RWPE1 (cell line): ENCODE data around the gene SIM2.
"Not testable (repeated sequence)": the region's sequence is repeated elsewhere in the genome, so short reads cannot be mapped to it uniquely, and the experiment has no call there.

Source experiments
- CTCF ChIA-PET: fragments of 350-600 bp; sonication (Branson Sonifier 250); formaldehyde crosslinking; extraction: SDS; loops from one replicate; lab custom pipeline; 2021; lab: Yijun Ruan, JAX
- POLR2A ChIA-PET: fragments of 400-600 bp; formaldehyde crosslinking; extraction: SDS; loops from one replicate; lab custom pipeline; 2020; ENCODE audit warnings: antibody characterized with exemption; ENCODE audit not compliant: low non-redundant PET; lab: Yijun Ruan, JAX
- DNase-seq: peaks from one replicate; pipeline ENCODE4 v3.0.0; 2012; ENCODE audit warnings: low spot score
- H3K27ac ChIP-seq: fragments of 450-650 bp; 2 replicates; pipeline ENCODE4 v1.5.1; 2017
- CTCF ChIP-seq: fragments of 450-650 bp; conservative IDR thresholded peaks from 2 replicates; pipeline ENCODE4 v1.5.1; 2017; ENCODE audit warnings: low read depth, mild to moderate bottlenecking

The SIM2 gene, protein sequence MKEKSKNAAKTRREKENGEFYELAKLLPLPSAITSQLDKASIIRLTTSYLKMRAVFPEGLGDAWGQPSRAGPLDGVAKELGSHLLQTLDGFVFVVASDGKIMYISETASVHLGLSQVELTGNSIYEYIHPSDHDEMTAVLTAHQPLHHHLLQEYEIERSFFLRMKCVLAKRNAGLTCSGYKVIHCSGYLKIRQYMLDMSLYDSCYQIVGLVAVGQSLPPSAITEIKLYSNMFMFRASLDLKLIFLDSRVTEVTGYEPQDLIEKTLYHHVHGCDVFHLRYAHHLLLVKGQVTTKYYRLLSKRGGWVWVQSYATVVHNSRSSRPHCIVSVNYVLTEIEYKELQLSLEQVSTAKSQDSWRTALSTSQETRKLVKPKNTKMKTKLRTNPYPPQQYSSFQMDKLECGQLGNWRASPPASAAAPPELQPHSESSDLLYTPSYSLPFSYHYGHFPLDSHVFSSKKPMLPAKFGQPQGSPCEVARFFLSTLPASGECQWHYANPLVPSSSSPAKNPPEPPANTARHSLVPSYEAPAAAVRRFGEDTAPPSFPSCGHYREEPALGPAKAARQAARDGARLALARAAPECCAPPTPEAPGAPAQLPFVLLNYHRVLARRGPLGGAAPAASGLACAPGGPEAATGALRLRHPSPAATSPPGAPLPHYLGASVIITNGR

GRCh38 chr21:36698981-36699545, at the start of gene SIM2:
Gene SIM2, plus strand, starts transcription at chr21:36699115. Its CDS starts 632 bp downstream, at chr21:36699747.
- ChIA-PET CTCF (interaction anchor here (0.5 kb wide), 2 partner anchors 291 to 1544 kb away, joined by 3 to 4 read pairs; no protein-coding TSS in a partner anchor), POLR2A (no interaction called here)
- H3K27ac ChIP-seq = peak within 1 kb of the TSS; percentile 94
- no peak for TF ChIP-seq CTCF
- DNase-seq = peak; percentile 56

DNA sequence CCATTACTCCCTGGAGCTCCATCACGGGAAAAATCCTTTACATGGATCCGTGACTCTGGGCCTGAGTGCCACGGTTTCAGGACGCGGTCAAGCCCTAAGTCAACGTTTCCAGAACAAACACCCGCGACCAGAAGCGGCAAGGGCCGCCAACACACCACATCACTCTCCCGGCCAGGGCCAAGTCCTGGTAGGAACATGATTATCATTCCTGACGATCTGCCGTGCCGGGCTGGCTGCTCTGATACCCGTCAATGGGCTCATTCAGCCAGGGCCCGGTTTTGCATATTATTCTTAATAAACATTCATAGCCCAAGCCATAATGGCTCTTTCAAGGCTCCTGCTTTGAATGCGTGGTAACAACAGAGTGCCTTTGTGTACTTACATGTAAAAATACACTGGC, 44.6 kb upstream of the SIM2 start:
- DNase-seq = no peak
- H3K27ac ChIP-seq = no peak overlapping the region
- TF ChIP-seq CTCF = no peak
- ChIA-PET CTCF (no interaction called here), POLR2A (no interaction called here)

DNA sequence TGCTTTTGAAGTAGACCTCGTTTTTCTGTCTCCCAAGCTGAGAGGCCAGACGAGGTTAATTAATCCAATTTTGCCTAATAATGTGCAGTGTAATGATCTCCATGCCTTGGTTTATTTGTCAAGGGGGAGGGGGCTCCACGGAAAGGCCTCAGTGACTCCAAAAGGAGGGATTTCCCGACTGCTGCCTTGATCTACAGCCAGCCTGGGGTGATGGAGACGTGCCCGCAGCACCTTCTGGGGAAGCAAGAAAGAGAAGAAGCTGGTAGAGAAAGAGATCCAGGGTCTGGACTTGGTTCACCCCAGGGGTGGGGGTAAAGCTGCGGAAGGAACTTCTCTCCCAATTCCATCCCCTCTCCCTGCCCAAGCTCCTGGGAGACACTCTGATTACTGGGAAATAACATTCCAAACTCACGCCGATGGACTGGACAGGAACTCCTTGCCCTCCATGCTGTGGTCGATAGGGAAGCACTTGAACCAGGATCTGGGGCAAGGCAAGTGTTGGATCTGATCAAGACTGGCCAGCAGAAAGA, 44.1 kb upstream of the SIM2 start:
- H3K27ac ChIP-seq = no peak overlapping the region
- no peak for DNase-seq
- no peak for TF ChIP-seq CTCF
- CTCF ChIA-PET = no interaction called here
- POLR2A ChIA-PET = no interaction called here

DNA sequence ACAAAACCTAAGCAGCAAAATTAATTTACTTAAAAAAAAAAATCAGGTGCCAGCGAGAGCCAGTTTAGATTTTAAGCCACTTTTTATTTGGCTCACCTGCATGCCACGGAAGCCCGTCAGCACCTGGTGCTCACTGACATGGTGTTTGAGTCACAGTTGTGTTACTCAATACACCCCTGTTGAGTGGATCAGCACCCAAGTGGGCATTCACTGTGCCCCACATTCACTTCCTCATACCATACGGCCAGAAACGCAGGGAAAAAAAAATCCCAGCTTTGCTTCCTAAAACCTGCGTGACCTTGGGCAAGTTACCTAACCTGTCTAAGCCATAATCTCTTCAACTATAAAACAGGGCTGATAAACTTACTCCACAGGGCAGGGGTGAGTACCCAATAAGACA, 42.8 kb upstream of the SIM2 start:
- TF ChIP-seq CTCF = no peak
- ChIA-PET POLR2A (interaction anchor here (0.6 kb wide), 1 partner anchor 226 kb away, joined by 4 read pairs; no protein-coding TSS in a partner anchor), CTCF (no interaction called here)
- peak; percentile 85 for DNase-seq
- H3K27ac ChIP-seq = no peak overlapping the region

DNA sequence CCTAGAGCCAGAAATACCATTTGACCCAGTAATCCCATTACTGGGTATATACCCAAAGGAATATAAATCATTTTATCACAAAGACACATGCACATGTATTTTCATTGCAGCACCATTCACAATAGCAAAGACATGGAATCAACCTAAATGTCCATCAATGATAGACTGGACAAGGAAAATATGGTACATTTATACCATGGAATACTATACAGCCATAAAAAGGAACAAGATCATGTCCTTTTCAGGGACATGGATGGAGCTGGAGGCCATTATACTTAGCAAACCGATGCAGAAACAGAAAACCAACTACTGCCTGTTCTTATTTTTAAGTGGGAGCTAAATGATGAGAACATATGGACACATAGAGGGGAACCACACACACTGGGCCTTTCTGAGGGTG, 41.6 kb upstream of the SIM2 start:
- H3K27ac ChIP-seq, DNase-seq, POLR2A ChIA-PET: not testable (repeated sequence)
- CTCF ChIA-PET = interaction anchor here (0.6 kb wide), 1 partner anchor 694 kb away, joined by 4 read pairs; no protein-coding TSS in a partner anchor

DNA sequence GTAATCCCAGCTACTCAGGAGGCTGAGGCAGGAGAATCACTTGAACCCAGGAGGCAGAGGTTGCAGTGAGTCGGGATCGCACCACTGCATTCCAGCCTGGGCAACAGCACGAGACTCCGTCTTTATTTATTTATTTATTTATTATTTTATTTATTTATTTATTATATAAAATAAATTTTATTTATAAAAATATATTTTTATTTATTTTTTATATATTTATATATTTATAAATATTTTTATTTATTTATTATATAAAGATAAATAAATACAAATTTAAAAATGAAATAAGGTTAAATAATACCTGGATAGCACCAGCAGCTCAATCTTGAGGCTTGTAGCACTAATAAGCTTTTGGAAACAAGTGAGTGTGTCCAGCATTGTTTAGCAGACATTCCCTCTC, 40.9 kb upstream of the SIM2 start:
- DNase-seq = no peak
- ChIA-PET CTCF (interaction anchor here (0.6 kb wide), 3 partner anchors 28 to 693 kb away, joined by 3 to 4 read pairs (median 3); no protein-coding TSS in a partner anchor), POLR2A (no interaction called here)
- no peak for TF ChIP-seq CTCF
- no peak overlapping the region for H3K27ac ChIP-seq
